Endothelial cell of umbilical vein (primary cell): ENCODE measurements around the gene NR5A2. TPM values are rescaled to one million over a fixed set of nuclear protein-coding genes. Genes with fewer than 3 reads are reported as not detected.

Experiments
- BruUV-seq: library from RNA; stranded (reverse); fragments of 400-500 nt; replicated peaks from 2 replicates; lab custom pipeline; 2021; lab: Mats Ljungman, UMichigan
- CTCF ChIA-PET: fragments of 300-600, 350-600 bp; sonication (Branson Sonifier 250); formaldehyde crosslinking; loops from one replicate; lab custom pipeline; 2021; ENCODE audit warnings: antibody characterized with exemption, inconsistent platforms; lab: Charles Lee
- POLR2A ChIA-PET: fragments of 300-600, 350-600 bp; sonication (Branson Sonifier 250); formaldehyde crosslinking; loops from one replicate; lab custom pipeline; 2021; ENCODE audit warnings: antibody characterized with exemption, inconsistent platforms; lab: Charles Lee
- DNase-seq: peaks from one replicate; pipeline ENCODE4 v3.0.0-alpha.2; 2011; ENCODE audit warnings: low read depth, low spot score
- FAIRE-seq: peaks from 2 replicates; lab custom pipeline; 2011; peaks lifted over from hg19 to GRCh38; lab: Jason Lieb, UNC
- H2AFZ ChIP-seq: 2 replicates; pipeline ENCODE4 v1.6.0; 2012; ENCODE audit warnings: low read depth, low read length, control low read depth, inconsistent platforms
- H3K27ac ChIP-seq: 2 replicates; pipeline ENCODE4 v1.5.1; 2011; ENCODE audit warnings: low read depth, mild to moderate bottlenecking, control low read depth, low read length, moderate library complexity; ENCODE audit not compliant: insufficient read depth
- H3K27me3 ChIP-seq, 2 experiments: 2 replicates each; pipeline versions ENCODE4 v1.6.0 to v1.6.1; 2011; ENCODE audit warnings: low read length in 2 of 2, mixed read lengths in 1 of 2; ENCODE audit not compliant: control insufficient read depth in 2 of 2, insufficient read depth in 2 of 2
- H3K36me3 ChIP-seq, 2 experiments: 2 replicates in 1 of 2; 3 replicates in 1 of 2; pipeline ENCODE4 v1.5.1; 2011; ENCODE audit warnings: low read length in 2 of 2, mild to moderate bottlenecking in 1 of 2, moderate library complexity in 1 of 2; ENCODE audit not compliant: control insufficient read depth in 2 of 2, insufficient read depth in 2 of 2; ENCODE audit errors: extremely low read depth in 1 of 2
- H3K4me1 ChIP-seq: 3 replicates; pipeline ENCODE4 v1.5.1; 2011; ENCODE audit warnings: mild to moderate bottlenecking, low read length; ENCODE audit not compliant: control insufficient read depth, insufficient read depth; ENCODE audit errors: extremely low read depth
- H3K4me2 ChIP-seq: 2 replicates; pipeline ENCODE4 v1.6.1; 2011; ENCODE audit warnings: low read length, control low read depth, mixed read lengths; ENCODE audit not compliant: insufficient read depth
- H3K4me3 ChIP-seq, 3 experiments: fragments of 200-600 bp in 1 of 3; sonication (generic), shearing (Covaris generic) in 1 of 3; replicated peaks in 1 of 3; 2 replicates each; pipeline ENCODE4 v1.5.1; 2011 to 2016; ENCODE audit warnings: control low read depth in 3 of 3, low read length in 3 of 3, mild to moderate bottlenecking in 2 of 3, inconsistent platforms in 1 of 3, low read depth in 1 of 3, moderate library complexity in 1 of 3; ENCODE audit not compliant: insufficient read depth in 1 of 3
- H3K79me2 ChIP-seq: 2 replicates; pipeline ENCODE4 v1.6.0; 2012; ENCODE audit warnings: low read length, inconsistent platforms; ENCODE audit not compliant: control insufficient read depth, insufficient read depth
- H3K9ac ChIP-seq: replicated peaks from 2 replicates; pipeline ENCODE3; 2011; ENCODE audit warnings: low read length, control low read depth; ENCODE audit not compliant: insufficient read depth; ENCODE audit errors: extremely low read depth
- H3K9me1 ChIP-seq: replicated peaks from 3 replicates; pipeline ENCODE4 v1.6.0; 2011; ENCODE audit warnings: mild to moderate bottlenecking, low read length; ENCODE audit not compliant: control insufficient read depth, insufficient read depth; ENCODE audit errors: extremely low read depth
- H3K9me3 ChIP-seq: replicated peaks from 2 replicates; pipeline ENCODE4 v1.5.1; 2012; ENCODE audit warnings: low read length, inconsistent platforms; ENCODE audit not compliant: control insufficient read depth, insufficient read depth
- H4K20me1 ChIP-seq: replicated peaks from 2 replicates; pipeline ENCODE3; 2011; ENCODE audit warnings: mild to moderate bottlenecking, low read length; ENCODE audit not compliant: control insufficient read depth, insufficient read depth; ENCODE audit errors: extremely low read depth
- CTCF ChIP-seq, 2 donors: IDR thresholded peaks; 1 replicate in 1 of 2; 2 replicates in 1 of 2; pipeline ENCODE4 v1.5.1; 2011; ENCODE audit warnings: low read length in 2 of 2, mild to moderate bottlenecking in 2 of 2, moderate library complexity in 2 of 2, control low read depth in 1 of 2, inconsistent platforms in 1 of 2, low read depth in 1 of 2; ENCODE audit not compliant: insufficient read depth in 1 of 2; ENCODE audit errors: extremely low read depth in 1 of 2
- EZH2 ChIP-seq: IDR thresholded peaks from 2 replicates; pipeline ENCODE4 v1.6.1; 2012; ENCODE audit warnings: borderline replicate concordance, low read depth, mild to moderate bottlenecking, moderate library complexity, low read length, inconsistent platforms; ENCODE audit not compliant: severe bottlenecking
- FOS ChIP-seq: IDR thresholded peaks from 2 replicates; pipeline ENCODE4 v1.6.1; 2011; ENCODE audit warnings: mild to moderate bottlenecking, low read length, moderate library complexity, borderline replicate concordance; ENCODE audit not compliant: insufficient read depth
- GATA2 ChIP-seq: IDR thresholded peaks from 2 replicates; pipeline ENCODE4 v1.7.0; 2011; ENCODE audit warnings: low read depth, mild to moderate bottlenecking, moderate library complexity, mixed read lengths, low read length; ENCODE audit not compliant: insufficient read length, insufficient read depth
- JUN ChIP-seq: IDR thresholded peaks from 2 replicates; pipeline ENCODE4 v1.6.1; 2011; ENCODE audit warnings: borderline replicate concordance, low read depth; ENCODE audit not compliant: insufficient read length, insufficient read depth
- MAX ChIP-seq: IDR thresholded peaks from 2 replicates; pipeline ENCODE4 v1.6.1; 2011; ENCODE audit not compliant: insufficient read depth, insufficient read length
- MYC ChIP-seq: IDR thresholded peaks from one replicate; pipeline ENCODE4 v1.6.1; 2011; ENCODE audit warnings: mild to moderate bottlenecking, low read depth, low read length
- POLR2A ChIP-seq: IDR thresholded peaks from 2 replicates; pipeline ENCODE4 v1.6.1; 2012; ENCODE audit warnings: low read depth, mild to moderate bottlenecking, control low read depth, low read length
- POLR2AphosphoS5 ChIP-seq: IDR thresholded peaks from 2 replicates; pipeline ENCODE4 v1.6.1; 2012; ENCODE audit warnings: low read depth, mild to moderate bottlenecking, control low read depth, low read length, moderate library complexity; ENCODE audit not compliant: insufficient read depth
- dilution Hi-C: fragments of 300-500 bp; cut with MboI; formaldehyde crosslinking; loops from one replicate; pipeline ENCODE4 v1.15.0; 2019; ENCODE audit warnings: low sequenced_read_pairs; ENCODE audit not compliant: extremely low pct_ligation_motif_present
- intact Hi-C: fragments of 100-400 bp; cut with micrococcal nuclease; formaldehyde crosslinking; loops from one replicate; pipeline ENCODE4 v1.10.0; 2022
- polyA plus RNA-seq, 4 experiments: library from polyadenylated mRNA; depleted of rRNA in 3 of 4; stranded (reverse) in 3 of 4; unstranded in 1 of 4; fragments of >200 nt; gene quantifications; 2 replicates each; pipeline versions ENCODE4 v1.2.1 to v1.2.3, GENCODE V29; 2011 to 2012; ENCODE audit warnings: missing spikeins in 1 of 4
- total RNA-seq: library from RNA; stranded (reverse); gene quantifications from 2 replicates; pipeline ENCODE4 v1.2.3, GENCODE V29; 2021

NR5A2 gene
- total and polyA plus RNA-seq, 2 donors (not counting 3 experiments of a cell fraction or from before 2014, with no cell fraction given) = 3.4 to 12.1 TPM

- FAIRE-seq (no peak), DNase-seq (no peak)
- H3K36me3 ChIP-seq = no peaks in the 10 kb centered on the region
- no peaks in the 10 kb centered on the region for H3K9me1 ChIP-seq
- H3K4me1 ChIP-seq = no peaks in the 10 kb centered on the region
- H2AFZ ChIP-seq = no peak overlapping the region
- TF ChIP-seq POLR2A (no peak), MAX (no peak), FOS (no peak), POLR2AphosphoS5 (no peak), CTCF (IDR thresholded peaks at IDR 0.05; ENCODE audit: extremely low read depth in 1 of 2, insufficient read depth in 1 of 2, low read depth in 1 of 2, low read length in 2 of 2) (no peak), EZH2 (no peak), GATA2 (no peak), JUN (no peak), MYC (no peak)
- dilution Hi-C loops = no loop called here
- H3K27me3 ChIP-seq = peaks cover 0 to 3% of the 10 kb centered on the region in 2 experiments
- ChIA-PET CTCF (no interaction called here), POLR2A (no interaction called here)
- H4K20me1 ChIP-seq = no peaks in the 10 kb centered on the region
- no peak overlapping the region for H3K4me3 ChIP-seq
- intact Hi-C loops = no loop called here
- no peak overlapping the region for H3K27ac ChIP-seq
- no peak overlapping the region for H3K4me2 ChIP-seq
- no TSS peak for BruUV-seq
- H3K9ac ChIP-seq = no peak overlapping the region
- H3K79me2 ChIP-seq = no peaks in the 10 kb centered on the region
- no peaks in the 10 kb centered on the region for H3K9me3 ChIP-seq
Measured at GRCh38 chr1:200096774-200097173, 69.3 kb downstream of the NR5A2 start.
